ENCODE measurements around the gene HNF4A. TPM values are rescaled to one million over a fixed set of nuclear protein-coding genes. Genes with fewer than 3 reads are reported as not detected.
A peak's percentile ranks its signal among the peaks of the same experiment; 100 is the strongest.
"Not testable (repeated sequence)": the region's sequence is repeated elsewhere in the genome, so short reads cannot be mapped to it uniquely, and the experiment has no call there.

Gene HNF4A
- total and polyA plus RNA-seq, 8 donors: 7.4 to 29.2 (median 22.2) TPM

GRCh38 chr20:44314870-44315269, 40.6 kb upstream of the HNF4A start:
- H3K27me3 ChIP-seq: no peaks in the 10 kb centered on the region
- TF ChIP-seq CTCF (IDR thresholded peaks at IDR 0.05): no peak
- intact Hi-C loops (cut with DNase I): loop anchor here in 2 of 3 donors (5.0 to 10.0 kb wide), 3 partner anchors 98 to 200 kb away; partner anchors contain the start of gene OSER1 (in 1 of the 2)
- DNase-seq (no peak), FAIRE-seq (no peak), ATAC-seq (no peak)
- no peak overlapping the region for H3K4me3 ChIP-seq
- H3K27ac ChIP-seq: no peak overlapping the region
- no peaks in the 10 kb centered on the region for H3K36me3 ChIP-seq
- peaks cover 0 to 3% (median 0%) of the 10 kb centered on the region in 3 donors for H3K4me1 ChIP-seq
- no peaks in the 10 kb centered on the region for H3K9me3 ChIP-seq

GRCh38 chr20:44319839-44320422, 35.6 kb upstream of the HNF4A start:
- intact Hi-C loops (cut with DNase I): loop anchor here in 2 of 3 donors (10.0 kb wide), 2 partner anchors 105 to 205 kb away; partner anchors contain the start of gene OSER1 (in 1 of the 2)
- Histone ChIP-seq H3K4me3 (no peak overlapping the region), H3K9me3 (no peaks in the 10 kb centered on the region), H3K4me1 (no peaks in the 10 kb centered on the region), H3K27me3 (no peaks in the 10 kb centered on the region), H3K27ac (no peak overlapping the region), H3K36me3 (no peaks in the 10 kb centered on the region)
- FAIRE-seq (no peak), DNase-seq (no peak), ATAC-seq (no peak)
- TF ChIP-seq CTCF (IDR thresholded peaks at IDR 0.05): no peak
- 94 to 97% methylated on average over 2 of the region's 2 CpGs for WGBS, 2 donors

GRCh38 chr20:44324343-44324742, 31.2 kb upstream of the HNF4A start:
- ATAC-seq (no peak), DNase-seq (no peak), FAIRE-seq (no peak)
- H3K4me3 ChIP-seq: no peak overlapping the region
- no peaks in the 10 kb centered on the region for H3K9me3 ChIP-seq
- no peaks in the 10 kb centered on the region for H3K4me1 ChIP-seq
- WGBS, 2 donors: 46 to 55% methylated on average over 1 of the region's 1 CpG
- no peak for TF ChIP-seq CTCF (IDR thresholded peaks at IDR 0.05)
- intact Hi-C loops (cut with DNase I): no loop called here
- no peak overlapping the region for H3K27ac ChIP-seq
- H3K36me3 ChIP-seq: no peaks in the 10 kb centered on the region
- no peaks in the 10 kb centered on the region for H3K27me3 ChIP-seq

DNA sequence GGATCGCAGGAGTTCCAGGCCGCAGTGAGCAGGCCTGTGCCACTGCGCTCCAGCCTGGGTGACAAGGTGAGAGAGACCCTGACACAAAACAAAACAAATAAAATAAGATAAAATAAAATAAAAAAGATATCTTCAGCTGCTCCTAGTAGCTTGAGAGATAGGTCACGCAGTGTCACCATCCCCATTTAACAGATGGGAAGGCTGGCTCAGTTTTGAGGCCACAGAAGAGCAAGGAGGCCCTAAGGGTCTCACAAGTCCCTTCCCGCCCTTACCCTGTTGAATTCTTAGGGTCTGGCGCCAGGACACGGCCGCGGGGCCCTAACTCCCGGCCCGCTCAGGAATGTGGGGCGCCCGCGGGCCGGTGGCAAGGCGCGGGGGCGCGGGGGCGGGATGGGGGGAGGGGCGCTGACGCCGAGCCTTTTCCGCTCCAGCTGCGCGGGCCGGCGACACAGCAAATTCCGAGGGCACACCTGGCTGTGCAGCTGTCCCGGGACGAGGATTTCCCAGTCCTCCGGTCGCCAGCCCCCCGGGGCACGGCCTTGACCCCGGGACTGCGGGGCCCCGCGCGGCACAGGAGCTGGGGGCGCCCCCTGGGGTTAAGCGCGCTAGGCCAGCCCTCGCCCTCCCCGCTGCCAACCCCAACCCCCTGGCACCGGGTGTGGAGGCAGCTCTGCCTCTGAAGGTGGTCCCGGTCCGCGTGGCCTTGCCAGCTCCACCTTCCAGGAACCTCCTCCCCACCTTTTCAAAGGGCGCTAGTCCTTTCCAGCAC, 28.9 kb upstream of the HNF4A start:
- no peak for FAIRE-seq
- no peak for TF ChIP-seq CTCF (IDR thresholded peaks at IDR 0.05)
- Histone ChIP-seq H3K4me3 (peak overlapping the region in 3 of 4 donors; percentile 7 to 40 (median 33)), H3K27me3 (no peaks in the 10 kb centered on the region), H3K36me3 (no peaks in the 10 kb centered on the region), H3K4me1 (no peaks in the 10 kb centered on the region), H3K27ac (no peak overlapping the region), H3K9me3 (no peaks in the 10 kb centered on the region)
- WGBS, 2 donors: 16 to 17% methylated on average over 46 to 50 of the region's 50 CpGs
- peak in 4 of 6 donors; percentile 19 to 67 (median 44) for DNase-seq
- peak; percentile 50 to 71 (median 65) for ATAC-seq
- intact Hi-C loops (cut with DNase I): no loop called here

- ATAC-seq; H3K27ac ChIP-seq; DNase-seq; H3K27me3 ChIP-seq; H3K4me3 ChIP-seq; H3K9me3 ChIP-seq; H3K4me1 ChIP-seq; H3K36me3 ChIP-seq; FAIRE-seq; intact Hi-C loops (cut with DNase I): not testable (repeated sequence)
- WGBS, 2 donors: 91 to 94% methylated on average over 7 of the region's 7 CpGs
Measured at GRCh38 chr20:44327748-44328147, 27.8 kb upstream of the HNF4A start.
